Breast epithelium (tissue), 3 donors: ENCODE results near the gene BPIFB3.

Experiments
- POLR2A ChIP-seq: fragments of 450-650 bp; IDR thresholded peaks from one replicate; pipeline ENCODE4 v1.6.1; 2016; ENCODE audit warnings: antibody characterized with exemption, mild to moderate bottlenecking, moderate library complexity
- POLR2AphosphoS5 ChIP-seq, 3 donors: sonication (generic); formaldehyde crosslinking; IDR thresholded peaks; one replicate each; pipeline ENCODE4 v1.6.1; 2017; ENCODE audit warnings: antibody characterized with exemption in 3 of 3
- TF ChIP-seq, protein P1 (sequence below), 3 donors: fragments of 450-650 bp; IDR thresholded peaks; one replicate each; pipeline ENCODE4 v1.5.1; 2016 to 2017; ENCODE audit warnings: antibody characterized with exemption in 3 of 3, mild to moderate bottlenecking in 3 of 3, moderate library complexity in 3 of 3

DNA sequence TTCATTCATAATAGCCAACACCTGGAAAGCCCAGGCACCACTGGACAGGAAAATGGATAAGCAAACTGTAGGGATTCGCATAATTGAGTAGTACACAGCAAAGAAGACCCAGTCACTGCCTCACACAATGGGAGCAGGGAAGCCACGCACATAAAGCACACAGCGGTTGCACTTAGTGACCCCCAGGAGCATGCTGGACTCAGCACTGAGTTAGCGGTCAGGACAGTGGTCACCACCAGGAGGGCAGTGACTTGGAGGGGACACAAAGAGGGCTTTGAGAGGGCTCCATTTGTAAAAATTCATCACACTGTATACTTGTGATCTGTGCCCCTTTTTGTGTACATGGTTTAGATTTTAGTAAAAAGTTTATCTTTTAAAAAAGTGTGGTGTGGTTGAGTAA is 2.4 kb upstream of the BPIFB3 start:
- TF ChIP-seq, protein P1, sequence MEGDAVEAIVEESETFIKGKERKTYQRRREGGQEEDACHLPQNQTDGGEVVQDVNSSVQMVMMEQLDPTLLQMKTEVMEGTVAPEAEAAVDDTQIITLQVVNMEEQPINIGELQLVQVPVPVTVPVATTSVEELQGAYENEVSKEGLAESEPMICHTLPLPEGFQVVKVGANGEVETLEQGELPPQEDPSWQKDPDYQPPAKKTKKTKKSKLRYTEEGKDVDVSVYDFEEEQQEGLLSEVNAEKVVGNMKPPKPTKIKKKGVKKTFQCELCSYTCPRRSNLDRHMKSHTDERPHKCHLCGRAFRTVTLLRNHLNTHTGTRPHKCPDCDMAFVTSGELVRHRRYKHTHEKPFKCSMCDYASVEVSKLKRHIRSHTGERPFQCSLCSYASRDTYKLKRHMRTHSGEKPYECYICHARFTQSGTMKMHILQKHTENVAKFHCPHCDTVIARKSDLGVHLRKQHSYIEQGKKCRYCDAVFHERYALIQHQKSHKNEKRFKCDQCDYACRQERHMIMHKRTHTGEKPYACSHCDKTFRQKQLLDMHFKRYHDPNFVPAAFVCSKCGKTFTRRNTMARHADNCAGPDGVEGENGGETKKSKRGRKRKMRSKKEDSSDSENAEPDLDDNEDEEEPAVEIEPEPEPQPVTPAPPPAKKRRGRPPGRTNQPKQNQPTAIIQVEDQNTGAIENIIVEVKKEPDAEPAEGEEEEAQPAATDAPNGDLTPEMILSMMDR (IDR thresholded peaks at IDR 0.05), result no peak
- TF ChIP-seq POLR2AphosphoS5 (IDR thresholded peaks at IDR 0.05) (no peak), POLR2A (no peak)
